ENCODE data around the gene KCNT2.

- TF ChIP-seq CTCF (IDR thresholded peaks at IDR 0.05 in 4 of 5, conservative IDR thresholded peaks at IDR 0.05 in 1 of 5): no peak
- no peak for TF ChIP-seq POLR2A (IDR thresholded peaks at IDR 0.05)
These were observed 158.8 kb downstream of the KCNT2 start for GRCh38 chr1:196449460-196449859.

Measured in gastrocnemius medialis (tissue), 4 donors.